CD8-positive, alpha-beta memory T cell (primary cell): ENCODE results near the gene PNPLA2. TPM values are rescaled to one million over a fixed set of nuclear protein-coding genes. Genes with fewer than 3 reads are reported as not detected.

ENCODE experiments used
- CTCF ChIA-PET: fragments of 350-600 bp; sonication (Branson Sonifier 250); formaldehyde crosslinking; loops from one replicate; lab custom pipeline; 2021; ENCODE audit warnings: antibody characterized with exemption; lab: Charles Lee
- POLR2A ChIA-PET: fragments of 350-600 bp; sonication (Branson Sonifier 250); formaldehyde crosslinking; loops from one replicate; lab custom pipeline; 2021; ENCODE audit warnings: antibody characterized with exemption; lab: Charles Lee
- DNase-seq, 5 donors: peaks; one replicate each; pipeline versions ENCODE4 v3.0.0 to v3.0.0-alpha.2; 2020 to 2022; ENCODE audit warnings: mixed read lengths in 1 of 5
- H3K27ac ChIP-seq: one replicate; pipeline ENCODE4 v1.7.0; 2013; ENCODE audit warnings: low read depth, mild to moderate bottlenecking, low read length, moderate library complexity
- H3K27me3 ChIP-seq: 2 replicates; pipeline ENCODE4 v1.7.0; 2013; ENCODE audit warnings: low read length, mild to moderate bottlenecking; ENCODE audit not compliant: insufficient read depth, poor library complexity, severe bottlenecking
- H3K36me3 ChIP-seq: 2 replicates; pipeline ENCODE4 v1.7.0; 2013; ENCODE audit warnings: mild to moderate bottlenecking, low read length, moderate library complexity; ENCODE audit not compliant: insufficient read depth
- H3K4me1 ChIP-seq: 2 replicates; pipeline ENCODE4 v1.7.0; 2013; ENCODE audit warnings: mild to moderate bottlenecking, low read length, moderate library complexity; ENCODE audit not compliant: insufficient read depth
- H3K4me3 ChIP-seq: 2 replicates; pipeline ENCODE4 v1.7.0; 2013; ENCODE audit warnings: mild to moderate bottlenecking, low read length
- H3K9me3 ChIP-seq: 2 replicates; pipeline ENCODE4 v1.7.0; 2013; ENCODE audit warnings: mild to moderate bottlenecking, low read length
- H3K27ac Mint-ChIP-seq, 8 donors: one replicate each; pipeline ENCODE4 v1.8.0; 2020 to 2021; ENCODE audit warnings: mixed read lengths in 8 of 8, mild to moderate bottlenecking in 6 of 8, inconsistent platforms in 3 of 8, moderate library complexity in 3 of 8
- H3K27me3 Mint-ChIP-seq, 2 donors: one replicate each; pipeline ENCODE4 v1.8.0; 2020 to 2021; ENCODE audit warnings: mixed read lengths in 2 of 2, mild to moderate bottlenecking in 1 of 2, moderate library complexity in 1 of 2
- H3K36me3 Mint-ChIP-seq, 3 donors: one replicate each; pipeline ENCODE4 v1.8.0; 2020 to 2021; ENCODE audit warnings: mixed read lengths in 3 of 3, inconsistent platforms in 1 of 3, mild to moderate bottlenecking in 1 of 3
- H3K4me1 Mint-ChIP-seq, 3 donors: one replicate each; pipeline ENCODE4 v1.8.0; 2020 to 2021; ENCODE audit warnings: mixed read lengths in 3 of 3, inconsistent platforms in 1 of 3, mild to moderate bottlenecking in 1 of 3
- H3K4me3 Mint-ChIP-seq, 7 donors: one replicate each; pipeline ENCODE4 v1.8.0; 2020 to 2021; ENCODE audit warnings: mixed read lengths in 7 of 7, mild to moderate bottlenecking in 6 of 7, moderate library complexity in 4 of 7, inconsistent platforms in 2 of 7
- H3K9me3 Mint-ChIP-seq, 5 donors: one replicate each; pipeline ENCODE4 v1.8.0; 2020 to 2022; ENCODE audit warnings: mixed read lengths in 5 of 5, mild to moderate bottlenecking in 3 of 5, moderate library complexity in 2 of 5, inconsistent platforms in 1 of 5
- polyA plus RNA-seq: library from polyadenylated mRNA; unstranded; fragments of 300-500 nt; fragmentation: Illumina TruSeq; gene quantifications from one replicate; pipeline ENCODE4 v1.2.3, GENCODE V29; 2021
- total RNA-seq, 2 experiments: library from RNA; stranded (reverse); gene quantifications; one replicate each; pipeline ENCODE4 v1.2.3, GENCODE V29; 2021

Gene PNPLA2
- total and polyA plus RNA-seq, 3 experiments from 2014 or later = 41.5 to 53.0 (median 49.8) TPM

- H3K27me3 ChIP-seq = no peaks in the 10 kb centered on the region
- peaks cover 0 to 24% (median 0%) of the 10 kb centered on the region in 3 donors for H3K36me3 Mint-ChIP-seq
- H3K27ac ChIP-seq = no peak overlapping the region
- no peak overlapping the region for H3K4me3 ChIP-seq
- no peak for DNase-seq
- peak overlapping the region in 1 of 7 donors; percentile 19 for H3K4me3 Mint-ChIP-seq
- H3K4me1 Mint-ChIP-seq = peaks cover 0 to 18% (median 4%) of the 10 kb centered on the region in 3 donors
- no peak overlapping the region for H3K27ac Mint-ChIP-seq
- no peaks in the 10 kb centered on the region for H3K9me3 ChIP-seq
- no peaks in the 10 kb centered on the region for H3K9me3 Mint-ChIP-seq
- no peaks in the 10 kb centered on the region for H3K4me1 ChIP-seq
- ChIA-PET POLR2A (interaction anchor here (0.6 to 1.1 kb wide), 2 partner anchors 23 to 84 kb away, joined by 3 to 4 read pairs; no protein-coding TSS in a partner anchor), CTCF (no interaction called here)
- H3K36me3 ChIP-seq = peaks cover 4% of the 10 kb centered on the region
- H3K27me3 Mint-ChIP-seq = peaks cover 3% of the 10 kb centered on the region in 2 donors
Measured at GRCh38 chr11:788953-789940, 29.5 kb upstream of the PNPLA2 start.

DNA sequence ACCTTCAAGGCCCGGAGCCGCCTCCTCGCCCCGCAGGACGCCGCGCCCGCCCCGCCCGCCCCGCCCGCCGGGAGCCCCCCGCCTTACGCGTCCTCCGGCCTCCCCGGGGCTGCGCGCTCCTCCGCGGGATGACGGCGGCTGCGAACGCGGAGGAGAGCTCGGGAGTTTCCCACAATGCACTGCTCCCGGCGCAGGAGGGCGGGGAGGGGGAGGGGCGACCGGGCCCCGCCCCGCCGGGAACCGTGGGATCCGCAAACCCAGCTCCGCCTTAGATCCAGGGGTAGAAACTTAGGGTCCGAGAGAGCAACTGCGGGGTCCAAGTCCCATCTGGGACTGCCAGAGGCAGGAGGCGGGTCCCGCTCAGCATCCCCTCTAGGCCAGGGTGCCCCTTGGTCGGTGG lies 28.8 kb upstream of the PNPLA2 start, which contains the start of gene CEND1:
Gene CEND1 (minus strand): TSS at position 148 of the 400 bp plus-strand sequence. CDS start 1,514 bp downstream, outside the sequence.
- DNase-seq = no peak
- Mint-ChIP-seq H3K4me3 (peak within 1 kb of the TSS in 2 of 7 donors; percentile 19 to 32), H3K36me3 (peaks cover 0 to 23% (median 0%) of the 10 kb centered on the region in 3 donors), H3K27me3 (peaks cover 3% of the 10 kb centered on the region in 2 donors), H3K9me3 (no peaks in the 10 kb centered on the region), H3K4me1 (peaks cover 0 to 20% (median 4%) of the 10 kb centered on the region in 3 donors), H3K27ac (peak within 1 kb of the TSS in 1 of 8 donors; percentile 92)
- Histone ChIP-seq H3K36me3 (peaks cover 4% of the 10 kb centered on the region), H3K4me1 (peaks cover 4% of the 10 kb centered on the region), H3K4me3 (no peak within 1 kb of the TSS), H3K27me3 (no peaks in the 10 kb centered on the region), H3K27ac (no peak within 1 kb of the TSS), H3K9me3 (no peaks in the 10 kb centered on the region)
- POLR2A ChIA-PET = interaction anchor here (0.6 to 1.1 kb wide), 2 partner anchors 24 to 84 kb away, joined by 3 to 4 read pairs; no protein-coding TSS in a partner anchor
- CTCF ChIA-PET = no interaction called here

DNA sequence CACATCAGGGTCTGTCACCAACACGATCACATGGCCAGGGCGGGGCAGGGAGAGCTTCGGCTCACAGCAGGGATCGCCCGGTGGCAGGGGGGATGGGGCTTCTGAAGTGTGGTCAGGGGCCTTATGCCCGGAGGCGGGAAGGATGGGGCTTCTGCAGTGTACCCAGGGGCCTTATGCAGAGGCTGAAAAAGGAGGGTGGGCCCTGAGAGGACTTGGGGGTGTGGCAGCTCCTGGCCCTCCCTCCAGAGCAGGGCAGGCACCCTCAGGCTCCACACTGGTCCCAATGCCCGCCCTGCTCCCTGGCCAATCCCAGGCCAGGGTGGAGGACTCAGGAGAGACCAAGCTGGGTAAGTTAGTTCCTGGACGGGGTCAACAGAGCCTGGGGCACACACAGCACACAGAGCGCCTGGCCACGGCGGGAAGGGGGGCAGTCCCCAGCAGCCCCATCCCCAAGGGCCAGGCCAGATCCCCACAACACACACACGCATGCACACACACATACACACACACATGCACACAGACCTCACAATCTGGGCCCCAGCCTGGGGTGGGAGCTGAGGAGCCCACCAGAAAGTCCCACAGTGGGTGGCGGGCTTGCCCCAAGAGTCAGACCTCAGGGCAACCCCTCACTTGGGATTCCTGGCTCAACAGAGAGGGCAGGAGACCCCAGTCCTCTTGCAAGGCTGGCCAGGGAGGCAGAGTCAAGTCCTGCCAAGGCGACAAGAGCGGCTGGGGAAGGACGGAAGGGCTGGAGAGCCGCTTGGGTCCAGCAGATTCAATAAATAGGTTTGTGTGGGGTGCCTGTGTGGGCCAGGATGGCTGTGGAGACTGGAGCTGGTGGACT lies 27.8 kb upstream of the PNPLA2 start:
- no peak overlapping the region for H3K27ac ChIP-seq
- ChIA-PET POLR2A (interaction anchor here (0.7 kb wide), 1 partner anchor 53 kb away, joined by 14 read pairs; no protein-coding TSS in a partner anchor), CTCF (no interaction called here)
- peaks cover 14% of the 10 kb centered on the region for H3K4me1 ChIP-seq
- H3K4me1 Mint-ChIP-seq = peaks cover 2 to 18% (median 4%) of the 10 kb centered on the region in 3 donors
- no peaks in the 10 kb centered on the region for H3K27me3 ChIP-seq
- H3K9me3 ChIP-seq = no peaks in the 10 kb centered on the region
- DNase-seq = no peak
- peak overlapping the region in 1 of 8 donors; percentile 92 for H3K27ac Mint-ChIP-seq
- H3K36me3 Mint-ChIP-seq = peaks cover 0 to 22% (median 0%) of the 10 kb centered on the region in 3 donors
- no peak overlapping the region for H3K4me3 Mint-ChIP-seq
- peaks cover 4% of the 10 kb centered on the region for H3K36me3 ChIP-seq
- H3K9me3 Mint-ChIP-seq = no peaks in the 10 kb centered on the region
- H3K4me3 ChIP-seq = no peak overlapping the region
- H3K27me3 Mint-ChIP-seq = peaks cover 3% of the 10 kb centered on the region in 2 donors

DNA sequence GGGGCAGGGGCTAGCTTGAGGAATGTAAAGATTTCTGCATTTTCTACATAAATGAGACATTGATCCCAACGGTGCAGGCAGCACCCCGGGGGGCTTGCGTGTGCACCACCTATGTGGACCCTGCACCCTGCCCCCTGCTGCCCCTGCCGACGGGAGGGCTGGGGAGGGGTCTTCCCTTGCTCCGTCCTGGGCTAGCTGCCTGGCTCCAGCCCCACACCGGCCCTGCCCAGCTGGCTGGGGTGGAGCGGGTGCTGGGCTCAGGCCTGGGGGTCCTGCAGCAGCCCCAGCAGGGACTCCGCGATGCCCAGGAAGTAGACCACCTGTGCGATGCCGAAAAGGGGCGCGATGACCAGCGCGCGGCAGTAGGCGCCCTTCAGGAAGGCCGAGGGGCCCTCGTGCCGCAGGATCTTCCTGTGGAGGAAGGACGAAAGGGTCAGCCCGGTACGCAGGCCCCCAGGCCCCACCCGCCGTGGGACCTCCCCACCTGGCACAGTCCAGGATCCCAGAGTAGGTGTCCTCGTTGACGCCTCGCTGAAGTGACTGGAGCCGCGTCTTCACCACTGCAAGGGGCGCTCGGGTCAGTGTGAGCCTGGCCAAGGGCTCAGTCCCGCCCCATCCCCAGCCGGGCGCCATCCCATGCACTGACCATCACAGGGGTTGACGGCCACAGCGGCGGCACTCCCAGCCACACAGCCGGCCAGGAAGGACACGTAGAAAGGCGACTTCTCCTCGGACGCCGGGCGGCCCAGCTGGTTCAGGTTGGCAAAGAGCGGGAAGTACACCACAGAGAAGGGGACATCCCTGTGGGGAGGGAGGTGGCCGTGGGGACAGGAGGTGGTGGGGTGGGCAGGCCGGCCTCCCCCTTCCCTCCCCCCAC lies 26.8 kb upstream of the PNPLA2 start:
- Mint-ChIP-seq H3K27me3 (peaks cover 3% of the 10 kb centered on the region in 2 donors), H3K36me3 (peaks cover 0 to 23% (median 0%) of the 10 kb centered on the region in 3 donors), H3K9me3 (no peaks in the 10 kb centered on the region), H3K27ac (no peak overlapping the region), H3K4me3 (no peak overlapping the region), H3K4me1 (peaks cover 9 to 24% (median 10%) of the 10 kb centered on the region in 3 donors)
- H3K4me1 ChIP-seq = peaks cover 21% of the 10 kb centered on the region
- H3K9me3 ChIP-seq = no peaks in the 10 kb centered on the region
- H3K27me3 ChIP-seq = no peaks in the 10 kb centered on the region
- ChIA-PET CTCF (no interaction called here), POLR2A (no interaction called here)
- no peak for DNase-seq
- H3K4me3 ChIP-seq = no peak overlapping the region
- peaks cover 4% of the 10 kb centered on the region for H3K36me3 ChIP-seq
- no peak overlapping the region for H3K27ac ChIP-seq

- Mint-ChIP-seq H3K27me3 (peaks cover 3% of the 10 kb centered on the region in 2 donors), H3K27ac (no peak overlapping the region), H3K4me3 (no peak overlapping the region), H3K9me3 (no peaks in the 10 kb centered on the region), H3K4me1 (peaks cover 14 to 30% (median 14%) of the 10 kb centered on the region in 3 donors), H3K36me3 (peaks cover 0 to 25% (median 0%) of the 10 kb centered on the region in 3 donors)
- no peak overlapping the region for H3K27ac ChIP-seq
- POLR2A ChIA-PET = no interaction called here
- CTCF ChIA-PET = no interaction called here
- H3K4me3 ChIP-seq = no peak overlapping the region
- no peak for DNase-seq
- peaks cover 4% of the 10 kb centered on the region for H3K36me3 ChIP-seq
- no peaks in the 10 kb centered on the region for H3K27me3 ChIP-seq
- H3K4me1 ChIP-seq = peaks cover 25% of the 10 kb centered on the region
- no peaks in the 10 kb centered on the region for H3K9me3 ChIP-seq
Measured at GRCh38 chr11:792535-792821, 26.2 kb upstream of the PNPLA2 start.

DNA sequence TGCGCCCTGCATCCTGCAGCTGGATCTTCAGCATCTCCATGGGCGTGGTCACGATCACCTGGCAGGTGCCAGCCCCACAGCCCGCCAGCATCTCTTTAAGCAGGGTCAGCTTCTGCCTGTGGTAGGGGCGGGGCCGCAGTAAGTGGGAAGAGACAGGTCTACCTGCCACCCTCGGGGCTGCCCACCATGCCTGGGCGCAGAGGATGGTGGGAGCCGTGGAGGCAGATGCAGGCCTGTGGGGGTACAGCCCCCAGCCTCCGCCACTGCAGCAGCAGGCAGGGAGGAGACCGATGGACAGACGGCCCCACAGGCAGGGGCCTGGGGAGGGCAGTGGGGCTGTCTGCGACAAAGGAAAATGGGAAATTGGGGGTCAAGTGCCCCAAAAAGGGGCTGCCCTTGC lies 25.8 kb upstream of the PNPLA2 start:
- Mint-ChIP-seq H3K4me1 (peaks cover 12 to 27% (median 14%) of the 10 kb centered on the region in 3 donors), H3K4me3 (no peak overlapping the region), H3K9me3 (no peaks in the 10 kb centered on the region), H3K27ac (peak overlapping the region in 1 of 8 donors; percentile 24), H3K36me3 (peaks cover 0 to 25% (median 0%) of the 10 kb centered on the region in 3 donors), H3K27me3 (peaks cover 3% of the 10 kb centered on the region in 2 donors)
- Histone ChIP-seq H3K4me3 (no peak overlapping the region), H3K9me3 (no peaks in the 10 kb centered on the region), H3K4me1 (peaks cover 25% of the 10 kb centered on the region), H3K27me3 (no peaks in the 10 kb centered on the region), H3K36me3 (peaks cover 4% of the 10 kb centered on the region), H3K27ac (no peak overlapping the region)
- DNase-seq = no peak
- CTCF ChIA-PET = no interaction called here
- POLR2A ChIA-PET = no interaction called here

GRCh38 chr11:793556-793955 lies 25.2 kb upstream of the PNPLA2 start:
- H3K27me3 ChIP-seq = no peaks in the 10 kb centered on the region
- DNase-seq = no peak
- peaks cover 4% of the 10 kb centered on the region for H3K36me3 ChIP-seq
- CTCF ChIA-PET = no interaction called here
- Mint-ChIP-seq H3K36me3 (peaks cover 0 to 25% (median 0%) of the 10 kb centered on the region in 3 donors), H3K9me3 (no peaks in the 10 kb centered on the region), H3K27ac (peak overlapping the region in 1 of 8 donors; percentile 65), H3K4me1 (peaks cover 12 to 26% (median 14%) of the 10 kb centered on the region in 3 donors), H3K27me3 (peaks cover 3% of the 10 kb centered on the region in 2 donors), H3K4me3 (peak overlapping the region in 2 of 7 donors; percentile 24 to 86)
- H3K4me3 ChIP-seq = no peak overlapping the region
- H3K9me3 ChIP-seq = no peaks in the 10 kb centered on the region
- H3K27ac ChIP-seq = no peak overlapping the region
- POLR2A ChIA-PET = no interaction called here
- peaks cover 25% of the 10 kb centered on the region for H3K4me1 ChIP-seq
